ENCODE data around the gene NTN1. TPM values are rescaled to one million over a fixed set of nuclear protein-coding genes. Genes with fewer than 3 reads are reported as not detected.

NTN1 gene
- polyA plus RNA-seq, 3 donors, result 0.03 to 0.04 TPM; not detected in 1

GRCh38 chr17:9212376-9213302, 191.3 kb downstream of the NTN1 start:
- Histone ChIP-seq H3K4me2 (replicated peaks; ENCODE audit: extremely low read depth, low read length, poor library complexity, severe bottlenecking) (no peak overlapping the region), H3K9ac (ENCODE audit: insufficient read depth, low read length, poor library complexity, severe bottlenecking) (no peak overlapping the region), H3K27ac (ENCODE audit: low read depth in 1 of 2, low read length in 2 of 2) (no peak overlapping the region), H3K4me3 (replicated peaks in 1 of 3; ENCODE audit: low read depth in 2 of 3, low read length in 3 of 3) (no peak overlapping the region), H4K20me1 (ENCODE audit: insufficient read depth, low read length) (no peaks in the 10 kb centered on the region), H3K4me1 (ENCODE audit: control insufficient read depth in 1 of 2, insufficient read depth in 2 of 2, low read length in 2 of 2) (no peaks in the 10 kb centered on the region), H2AFZ (ENCODE audit: insufficient read depth, low read depth, low read length, poor library complexity, severe bottlenecking) (no peak overlapping the region), H3K79me2 (ENCODE audit: insufficient read depth, low read length) (no peaks in the 10 kb centered on the region), H3K36me3 (replicated peaks in 1 of 2; ENCODE audit: control insufficient read depth in 1 of 2, insufficient read depth in 2 of 2, low read length in 2 of 2) (no peaks in the 10 kb centered on the region), H3K27me3 (ENCODE audit: control insufficient read depth in 2 of 2, insufficient read depth in 2 of 2, low read length in 2 of 2) (no peaks in the 10 kb centered on the region), H3K9me3 (replicated peaks in 1 of 2; ENCODE audit: control insufficient read depth in 1 of 2, insufficient read depth in 1 of 2, low read length in 2 of 2) (peaks cover 14 to 15% of the 10 kb centered on the region in 2 donors)
- Mint-ChIP-seq H3K27me3 (ENCODE audit: low read depth in 3 of 3) (peaks cover 1 to 5% (median 2%) of the 10 kb centered on the region in 3 donors), H3K4me1 (no peaks in the 10 kb centered on the region), H3K36me3 (no peaks in the 10 kb centered on the region), H3K4me3 (no peak overlapping the region), H3K27ac (no peak overlapping the region), H3K9me3 (peaks cover 13 to 21% (median 16%) of the 10 kb centered on the region in 7 donors)
- intact Hi-C loops (cut with micrococcal nuclease), result no loop called here
- 99% methylated on average over 29 of the region's 30 CpGs for WGBS (ENCODE audit: insufficient coverage)
- DNase-seq, result no peak
- TF ChIP-seq CTCF (IDR thresholded peaks at IDR 0.05), result no peak

GRCh38 chr17:9213303-9213640, 192.0 kb downstream of the NTN1 start:
- Histone ChIP-seq H3K4me3 (replicated peaks in 1 of 3; ENCODE audit: low read depth in 2 of 3, low read length in 3 of 3) (no peak overlapping the region), H2AFZ (ENCODE audit: insufficient read depth, low read depth, low read length, poor library complexity, severe bottlenecking) (no peak overlapping the region), H3K4me1 (ENCODE audit: control insufficient read depth in 1 of 2, insufficient read depth in 2 of 2, low read length in 2 of 2) (no peaks in the 10 kb centered on the region), H4K20me1 (ENCODE audit: insufficient read depth, low read length) (no peaks in the 10 kb centered on the region), H3K4me2 (replicated peaks; ENCODE audit: extremely low read depth, low read length, poor library complexity, severe bottlenecking) (no peak overlapping the region), H3K36me3 (replicated peaks in 1 of 2; ENCODE audit: control insufficient read depth in 1 of 2, insufficient read depth in 2 of 2, low read length in 2 of 2) (no peaks in the 10 kb centered on the region), H3K27ac (ENCODE audit: low read depth in 1 of 2, low read length in 2 of 2) (no peak overlapping the region), H3K27me3 (ENCODE audit: control insufficient read depth in 2 of 2, insufficient read depth in 2 of 2, low read length in 2 of 2) (no peaks in the 10 kb centered on the region), H3K9me3 (replicated peaks in 1 of 2; ENCODE audit: control insufficient read depth in 1 of 2, insufficient read depth in 1 of 2, low read length in 2 of 2) (peaks cover 14 to 15% of the 10 kb centered on the region in 2 donors), H3K79me2 (ENCODE audit: insufficient read depth, low read length) (no peaks in the 10 kb centered on the region), H3K9ac (ENCODE audit: insufficient read depth, low read length, poor library complexity, severe bottlenecking) (no peak overlapping the region)
- H3K36me3 Mint-ChIP-seq, result no peaks in the 10 kb centered on the region
- peaks cover 13 to 21% (median 16%) of the 10 kb centered on the region in 7 donors for H3K9me3 Mint-ChIP-seq
- no peaks in the 10 kb centered on the region for H3K4me1 Mint-ChIP-seq
- no CpG with 5 or more reads among the region's 3 CpGs for whole genome bisulfite sequencing (ENCODE audit: insufficient coverage)
- no peak overlapping the region for H3K27ac Mint-ChIP-seq
- no peak for DNase-seq
- H3K27me3 Mint-ChIP-seq (ENCODE audit: low read depth in 3 of 3), result peaks cover 0 to 5% (median 0%) of the 10 kb centered on the region in 3 donors
- no peak overlapping the region for H3K4me3 Mint-ChIP-seq
- intact Hi-C loops (cut with micrococcal nuclease), result no loop called here
- no peak for TF ChIP-seq CTCF (IDR thresholded peaks at IDR 0.05)
